NCI-H2081 (cell line): ENCODE measurements around the gene PSPN.

Experiments
- DNase-seq, 2 experiments: peaks; one replicate each; lab custom pipeline; 2025; lab: John Stamatoyannopoulos, UW

PSPN gene

GRCh38 chr19:6375411-6376010, at the start of gene PSPN:
Gene PSPN, minus strand, starts transcription at chr19:6375933. Its CDS starts 84 bp downstream, at chr19:6375849.
- DNase-seq, result no peak

- DNase-seq, result peak; percentile 99 to 100
Measured at GRCh38 chr19:6424939-6425731, 49.4 kb upstream of the PSPN start.

- no peak for DNase-seq
Measured at GRCh38 chr19:6424195-6424938, 48.6 kb upstream of the PSPN start, which contains the start of gene KHSRP. Gene KHSRP, minus strand, starts transcription at chr19:6424811. Its CDS starts 110 bp downstream, at chr19:6424701.

GRCh38 chr19:6423499-6424194, 47.9 kb upstream of the PSPN start:
- no peak for DNase-seq

GRCh38 chr19:6421075-6422014, 45.6 kb upstream of the PSPN start:
- DNase-seq, result no peak

- DNase-seq, result no peak
Measured at GRCh38 chr19:6418562-6418932, 42.8 kb upstream of the PSPN start.

GRCh38 chr19:6417713-6418561, 42.2 kb upstream of the PSPN start:
- DNase-seq, result no peak

- DNase-seq, result no peak
Measured at GRCh38 chr19:6416658-6417405, 41.1 kb upstream of the PSPN start.

GRCh38 chr19:6415591-6416190, 40.0 kb upstream of the PSPN start:
- no peak for DNase-seq

- no peak for DNase-seq
Measured at GRCh38 chr19:6414793-6415590, 39.3 kb upstream of the PSPN start.

GRCh38 chr19:6413721-6414643, 38.2 kb upstream of the PSPN start:
- DNase-seq, result no peak

- DNase-seq, result no peak
Measured at GRCh38 chr19:6413291-6413690, 37.6 kb upstream of the PSPN start.

GRCh38 chr19:6412447-6413091, 36.8 kb upstream of the PSPN start:
- peak; percentile 10 to 29 for DNase-seq

GRCh38 chr19:6412061-6412446, 36.3 kb upstream of the PSPN start:
- DNase-seq, result no peak

GRCh38 chr19:6409346-6409745, 33.6 kb upstream of the PSPN start:
- DNase-seq, result no peak

GRCh38 chr19:6406401-6406800, 30.7 kb upstream of the PSPN start:
- no peak for DNase-seq
